Progenitor cell of endocrine pancreas (in vitro differentiated cells): ENCODE measurements around the gene STK16. TPM values are rescaled to one million over a fixed set of nuclear protein-coding genes. Genes with fewer than 3 reads are reported as not detected.
A peak's percentile ranks its signal among the peaks of the same experiment; 100 is the strongest.

Experiments
- DNase-seq: peaks from one replicate; pipeline ENCODE4 v3.0.0; 2021; ENCODE audit warnings: low spot score; ENCODE audit not compliant: unreplicated experiment
- H3K27ac Mint-ChIP-seq: 2 replicates; pipeline ENCODE4 v1.8.0; 2021; ENCODE audit warnings: mild to moderate bottlenecking, moderate library complexity, mixed read lengths
- H3K27me3 Mint-ChIP-seq: 2 replicates; pipeline ENCODE4 v1.8.0; 2021; ENCODE audit warnings: mixed read lengths
- H3K36me3 Mint-ChIP-seq: 2 replicates; pipeline ENCODE4 v1.8.0; 2022; ENCODE audit warnings: mixed read lengths; ENCODE audit not compliant: insufficient read depth
- H3K4me1 Mint-ChIP-seq: 2 replicates; pipeline ENCODE4 v1.8.0; 2021; ENCODE audit warnings: low read depth, mixed read lengths
- H3K4me3 Mint-ChIP-seq: 2 replicates; pipeline ENCODE4 v1.8.0; 2021; ENCODE audit warnings: low read depth, mild to moderate bottlenecking, moderate library complexity, mixed read lengths
- H3K9me3 Mint-ChIP-seq: 2 replicates; pipeline ENCODE4 v1.8.0; 2021; ENCODE audit warnings: low read depth, mixed read lengths
- total RNA-seq: library from RNA; stranded (reverse); gene quantifications from 2 replicates; pipeline ENCODE4 v1.2.1, GENCODE V29; 2021
- TF ChIP-seq, protein P1 (sequence below): fragments of 200-600 bp; sonication (generic); IDR thresholded peaks from one replicate; pipeline ENCODE4 v1.5.0; 2021; ENCODE audit warnings: antibody characterized with exemption, mild to moderate bottlenecking; ENCODE audit not compliant: unreplicated experiment

Gene STK16
- total RNA-seq, 1 donor from 2014 or later: 23.2 TPM

DNA sequence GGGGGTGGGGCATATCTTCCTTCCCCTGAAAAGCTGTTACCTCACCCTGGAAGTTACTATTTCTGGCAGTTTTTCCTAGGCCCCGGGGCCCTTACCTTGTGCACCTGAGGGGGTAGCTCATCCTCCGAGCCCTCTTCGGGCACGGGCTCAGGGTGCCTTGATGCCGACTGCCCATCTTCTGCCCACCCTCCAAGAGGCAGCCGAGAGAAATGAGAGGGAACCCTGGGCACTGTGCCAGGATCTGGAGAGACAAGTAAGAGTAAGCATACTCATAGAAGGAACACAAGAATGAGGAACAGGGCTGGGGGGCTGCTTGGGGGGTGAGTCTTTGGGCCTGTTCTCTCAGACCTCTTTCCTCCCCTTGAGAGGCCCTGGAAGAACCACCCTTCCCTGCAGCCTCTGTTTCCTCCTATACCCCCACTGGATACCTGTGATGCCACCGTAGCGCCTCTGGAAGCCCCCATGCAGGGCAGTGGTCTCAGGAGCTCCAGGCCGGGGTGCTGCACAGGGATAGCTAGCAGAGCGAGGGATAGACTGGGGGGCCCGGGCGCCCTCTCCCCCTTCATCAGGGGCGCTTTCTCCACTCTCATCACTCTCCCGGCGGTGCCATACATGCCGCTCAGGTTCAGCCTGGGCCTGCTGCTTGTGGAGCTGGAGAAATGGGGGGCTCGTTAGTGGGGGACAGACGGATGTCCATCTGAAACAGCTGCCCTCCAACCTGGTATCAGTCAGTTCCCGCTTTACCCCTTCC lies 24.5 kb upstream of the STK16 start:
- no peak overlapping the region for H3K4me3 Mint-ChIP-seq
- no peak for DNase-seq
- TF ChIP-seq, protein P1, sequence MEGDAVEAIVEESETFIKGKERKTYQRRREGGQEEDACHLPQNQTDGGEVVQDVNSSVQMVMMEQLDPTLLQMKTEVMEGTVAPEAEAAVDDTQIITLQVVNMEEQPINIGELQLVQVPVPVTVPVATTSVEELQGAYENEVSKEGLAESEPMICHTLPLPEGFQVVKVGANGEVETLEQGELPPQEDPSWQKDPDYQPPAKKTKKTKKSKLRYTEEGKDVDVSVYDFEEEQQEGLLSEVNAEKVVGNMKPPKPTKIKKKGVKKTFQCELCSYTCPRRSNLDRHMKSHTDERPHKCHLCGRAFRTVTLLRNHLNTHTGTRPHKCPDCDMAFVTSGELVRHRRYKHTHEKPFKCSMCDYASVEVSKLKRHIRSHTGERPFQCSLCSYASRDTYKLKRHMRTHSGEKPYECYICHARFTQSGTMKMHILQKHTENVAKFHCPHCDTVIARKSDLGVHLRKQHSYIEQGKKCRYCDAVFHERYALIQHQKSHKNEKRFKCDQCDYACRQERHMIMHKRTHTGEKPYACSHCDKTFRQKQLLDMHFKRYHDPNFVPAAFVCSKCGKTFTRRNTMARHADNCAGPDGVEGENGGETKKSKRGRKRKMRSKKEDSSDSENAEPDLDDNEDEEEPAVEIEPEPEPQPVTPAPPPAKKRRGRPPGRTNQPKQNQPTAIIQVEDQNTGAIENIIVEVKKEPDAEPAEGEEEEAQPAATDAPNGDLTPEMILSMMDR: no peak
- no peaks in the 10 kb centered on the region for H3K9me3 Mint-ChIP-seq
- H3K27me3 Mint-ChIP-seq: no peaks in the 10 kb centered on the region
- H3K27ac Mint-ChIP-seq: no peak overlapping the region
- H3K4me1 Mint-ChIP-seq: peaks cover 13% of the 10 kb centered on the region
- H3K36me3 Mint-ChIP-seq: peaks cover 15% of the 10 kb centered on the region

DNA sequence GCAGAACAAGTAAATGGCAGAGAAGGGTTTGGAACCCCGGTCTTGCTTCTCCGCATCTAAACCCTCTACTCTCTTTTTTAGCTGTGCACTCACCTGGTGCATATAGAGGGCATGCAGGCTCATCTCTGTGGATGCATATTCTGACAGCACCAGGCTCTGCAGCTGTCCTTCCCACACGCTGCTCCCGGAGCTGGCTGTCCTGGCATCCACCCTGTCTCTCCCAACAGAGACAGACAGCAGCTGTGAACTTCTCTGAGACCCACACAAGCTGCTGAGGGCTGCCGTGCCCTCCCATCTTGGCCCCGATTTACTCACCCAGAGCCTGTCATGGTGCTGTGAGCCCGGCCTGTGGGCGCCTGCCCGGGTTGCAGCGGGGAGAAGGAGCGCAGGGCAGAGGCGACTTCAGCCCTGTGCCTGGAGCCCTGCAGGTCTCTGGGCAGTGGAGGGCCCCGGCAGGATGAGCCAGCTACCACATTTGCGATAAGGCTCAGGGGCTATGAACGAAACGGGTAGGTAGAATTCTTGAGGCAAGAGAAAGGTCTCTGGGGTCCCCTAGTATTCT lies 23.2 kb upstream of the STK16 start:
- Mint-ChIP-seq H3K9me3 (no peaks in the 10 kb centered on the region), H3K36me3 (peaks cover 15% of the 10 kb centered on the region), H3K4me1 (peaks cover 12% of the 10 kb centered on the region), H3K4me3 (no peak overlapping the region), H3K27me3 (no peaks in the 10 kb centered on the region), H3K27ac (no peak overlapping the region)
- TF ChIP-seq, protein P1: no peak
- no peak for DNase-seq

- H3K36me3 Mint-ChIP-seq: peaks cover 15% of the 10 kb centered on the region
- H3K4me3 Mint-ChIP-seq: no peak overlapping the region
- H3K9me3 Mint-ChIP-seq: no peaks in the 10 kb centered on the region
- H3K27ac Mint-ChIP-seq: no peak overlapping the region
- DNase-seq: no peak
- TF ChIP-seq, protein P1: no peak
- no peaks in the 10 kb centered on the region for H3K27me3 Mint-ChIP-seq
- H3K4me1 Mint-ChIP-seq: peaks cover 12% of the 10 kb centered on the region
Observed at GRCh38 chr2:219223831-219224610, 21.3 kb upstream of the STK16 start.

- Mint-ChIP-seq H3K9me3 (no peaks in the 10 kb centered on the region), H3K27ac (no peak overlapping the region), H3K4me1 (peaks cover 16% of the 10 kb centered on the region), H3K36me3 (peaks cover 13% of the 10 kb centered on the region), H3K27me3 (no peaks in the 10 kb centered on the region), H3K4me3 (no peak overlapping the region)
- DNase-seq: no peak
- TF ChIP-seq, protein P1: no peak
Observed at GRCh38 chr2:219225350-219225749, 19.9 kb upstream of the STK16 start.

DNA sequence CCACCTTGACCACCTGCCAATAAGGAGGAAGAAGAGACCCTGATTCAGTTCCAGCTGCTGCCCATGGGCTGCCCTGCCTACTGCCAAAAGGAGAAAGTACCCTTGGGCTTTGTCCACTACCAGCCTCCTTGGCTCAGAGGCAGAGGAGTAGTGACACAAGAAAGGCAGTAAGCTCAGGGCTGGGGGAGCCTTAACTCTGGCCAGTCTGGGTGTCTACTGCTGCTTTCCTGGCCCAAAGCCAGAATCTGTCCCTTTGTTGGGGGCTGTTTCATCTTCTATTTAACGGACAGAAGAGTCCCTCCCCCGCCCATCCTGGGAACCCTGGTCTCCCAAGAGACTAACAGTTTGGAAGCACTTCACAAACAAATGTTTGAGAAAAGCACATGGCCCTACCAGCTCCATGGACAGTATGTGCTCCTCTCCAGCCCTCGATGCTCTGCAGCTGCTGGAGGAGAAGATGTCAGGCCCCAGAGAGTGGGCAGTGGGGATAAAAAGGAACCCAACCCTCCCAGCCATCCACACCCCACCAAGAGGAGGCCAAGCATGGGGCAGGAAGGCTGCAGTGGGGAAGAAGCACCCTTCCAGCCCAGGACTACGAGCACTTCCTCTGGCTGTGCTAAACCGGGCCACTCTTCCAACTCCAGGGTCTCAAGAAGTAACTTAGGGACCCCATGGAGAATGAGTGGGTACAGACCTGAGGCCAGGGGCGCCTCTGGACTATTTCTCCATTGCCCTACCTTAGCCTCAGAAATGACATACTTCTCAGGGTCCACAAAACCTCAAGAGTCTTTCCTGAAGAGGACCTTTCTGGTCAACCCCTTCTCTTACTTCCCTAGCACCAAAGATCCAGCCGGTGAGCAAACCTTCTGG lies 17.0 kb upstream of the STK16 start:
- Mint-ChIP-seq H3K27ac (peak overlapping the region; percentile 78), H3K9me3 (no peaks in the 10 kb centered on the region), H3K27me3 (no peaks in the 10 kb centered on the region), H3K36me3 (peaks cover 13% of the 10 kb centered on the region), H3K4me1 (peaks cover 18% of the 10 kb centered on the region), H3K4me3 (peak overlapping the region; percentile 70)
- TF ChIP-seq, protein P1: no peak
- DNase-seq: no peak
